T-helper 2 cell (primary cell): ENCODE results near the gene PHLDA3.

Experiments used
- DNase-seq, 5 experiments: peaks; one replicate each; pipeline versions ENCODE4 v3.0.0 to v3.0.0-alpha.2; 2012 to 2022
- total RNA-seq, 2 donors: gene quantifications; one replicate each; lab custom pipeline; 2026; lab: John Stamatoyannopoulos, UW

Gene PHLDA3
- 0.62 to 1.5 reads per million in 2 donors for total RNA-seq

DNA sequence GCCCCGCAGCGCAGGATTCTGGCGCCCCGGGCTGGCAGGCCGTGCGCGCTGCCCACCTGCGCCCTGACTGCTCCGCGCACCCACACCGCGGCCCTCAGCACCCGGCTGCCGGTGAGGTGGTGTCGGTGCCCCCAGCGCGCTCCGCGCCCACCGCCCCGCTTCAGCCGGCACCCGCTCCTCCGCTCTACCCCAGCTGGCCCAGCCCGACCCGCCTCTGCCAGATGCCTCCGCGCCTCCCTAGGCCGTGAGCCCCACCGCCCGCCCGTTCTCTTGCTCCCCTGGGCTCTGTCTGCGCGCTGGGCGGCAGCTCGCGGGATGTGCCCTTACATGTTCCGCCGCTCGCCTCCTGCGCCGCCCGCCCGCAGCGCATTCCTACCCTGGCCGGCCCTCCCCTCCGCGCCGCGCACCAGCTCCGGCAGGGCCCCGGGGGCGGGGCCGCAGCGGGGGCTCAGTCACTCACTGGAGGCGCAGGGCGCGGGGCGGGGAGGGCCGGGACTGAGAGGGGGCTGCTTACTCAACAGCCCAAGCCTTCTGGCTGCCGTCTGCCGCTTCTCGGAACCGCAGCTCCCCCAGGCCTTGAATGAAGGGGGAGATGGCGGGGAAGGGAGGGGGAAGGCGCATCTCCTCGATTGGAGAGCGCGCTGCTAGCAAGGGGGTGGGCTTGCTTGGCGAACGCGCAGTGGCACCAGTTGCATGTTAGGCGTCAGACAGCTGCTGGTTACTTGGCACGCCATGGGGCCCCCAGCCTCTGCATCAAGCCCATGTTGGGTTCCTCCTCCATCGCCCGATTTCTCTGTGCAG is at the start of gene PHLDA3:
Gene PHLDA3, minus strand, starts transcription at position 345 of the 801 bp plus-strand sequence. CDS start 402 bp downstream, outside the sequence.
- peak in 2 of 5 experiments; percentile 24 to 82 for DNase-seq

DNA sequence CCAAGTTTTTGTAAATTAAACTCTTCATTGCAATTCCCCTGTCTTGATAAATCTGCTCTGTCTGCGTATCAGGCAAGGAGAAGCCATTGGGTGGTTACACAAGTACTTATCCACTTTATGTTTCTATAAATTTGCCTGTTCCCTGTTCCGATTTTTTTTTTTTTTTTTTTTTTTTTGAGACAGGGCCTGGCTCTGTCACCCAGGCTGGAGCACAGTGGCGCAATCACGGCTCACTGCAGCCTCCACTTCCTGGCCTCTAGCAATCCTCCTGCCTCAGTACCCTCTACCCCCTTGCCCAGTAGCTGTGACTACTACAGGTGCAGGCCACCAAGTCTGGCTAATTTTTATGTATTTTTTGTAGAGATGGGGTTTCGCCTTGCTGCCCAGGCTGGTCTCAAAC is 49.1 kb upstream of the PHLDA3 start:
- no peak for DNase-seq

DNA sequence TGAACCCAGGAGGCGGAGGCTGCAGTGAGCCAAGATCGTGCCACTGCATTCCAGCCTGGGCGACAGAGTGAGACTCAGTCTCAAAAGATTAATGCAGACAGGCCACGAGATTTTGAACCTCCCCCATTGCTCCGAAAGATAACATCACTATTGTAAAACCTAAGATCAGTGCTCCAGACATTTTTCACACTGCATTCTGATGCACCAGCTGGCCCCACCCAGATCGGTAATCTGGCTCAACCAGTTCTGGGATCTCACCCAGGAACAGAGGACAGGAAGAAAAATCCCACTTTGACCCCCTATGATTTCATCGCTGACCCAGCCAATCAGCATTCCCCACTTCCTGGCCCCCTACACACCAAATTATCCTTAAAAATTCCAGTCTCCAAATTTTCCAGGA is 48.6 kb upstream of the PHLDA3 start:
- DNase-seq, result no peak

- DNase-seq, result no peak
These were observed 47.6 kb upstream of the PHLDA3 start for GRCh38 chr1:201516511-201517127.

GRCh38 chr1:201515895-201516294 is 46.9 kb upstream of the PHLDA3 start:
- DNase-seq, result no peak

DNA sequence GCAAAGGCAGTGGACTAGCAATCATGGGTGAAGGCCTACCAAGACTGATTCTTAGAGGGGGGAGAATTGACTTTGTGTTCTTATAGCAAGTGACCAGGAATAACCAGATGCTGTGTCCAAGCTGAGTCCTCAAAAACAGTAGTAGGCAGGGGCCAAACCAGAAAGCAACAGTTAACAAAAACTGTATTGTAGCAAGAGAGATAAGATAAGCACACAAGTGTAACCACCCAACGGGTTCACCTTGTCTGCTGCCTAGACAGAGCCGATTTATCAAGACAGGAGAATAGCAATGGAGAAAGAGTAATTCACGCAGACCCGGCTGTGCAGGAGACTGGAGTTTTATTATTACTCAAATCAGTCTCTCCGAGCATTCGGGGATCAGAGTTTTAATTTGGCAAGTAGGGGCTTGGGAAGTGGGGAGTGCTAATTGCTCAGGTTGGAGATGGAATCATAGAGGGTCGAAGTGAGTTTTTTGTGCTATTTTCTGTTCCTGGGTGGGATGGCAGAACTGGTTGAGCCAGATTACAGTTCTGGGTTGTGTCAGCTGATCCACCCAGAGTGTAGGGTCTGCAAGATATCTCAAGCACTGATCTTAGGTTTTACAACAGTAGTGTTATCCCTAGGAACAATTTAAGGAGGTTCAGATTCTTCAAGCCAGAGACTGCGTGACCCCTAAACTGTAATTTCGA is 46.2 kb upstream of the PHLDA3 start:
- DNase-seq, result no peak

GRCh38 chr1:201514466-201514865 is 45.5 kb upstream of the PHLDA3 start:
- DNase-seq, result no peak

- DNase-seq, result no peak
These were observed 44.7 kb upstream of the PHLDA3 start for GRCh38 chr1:201513498-201514243.

DNA sequence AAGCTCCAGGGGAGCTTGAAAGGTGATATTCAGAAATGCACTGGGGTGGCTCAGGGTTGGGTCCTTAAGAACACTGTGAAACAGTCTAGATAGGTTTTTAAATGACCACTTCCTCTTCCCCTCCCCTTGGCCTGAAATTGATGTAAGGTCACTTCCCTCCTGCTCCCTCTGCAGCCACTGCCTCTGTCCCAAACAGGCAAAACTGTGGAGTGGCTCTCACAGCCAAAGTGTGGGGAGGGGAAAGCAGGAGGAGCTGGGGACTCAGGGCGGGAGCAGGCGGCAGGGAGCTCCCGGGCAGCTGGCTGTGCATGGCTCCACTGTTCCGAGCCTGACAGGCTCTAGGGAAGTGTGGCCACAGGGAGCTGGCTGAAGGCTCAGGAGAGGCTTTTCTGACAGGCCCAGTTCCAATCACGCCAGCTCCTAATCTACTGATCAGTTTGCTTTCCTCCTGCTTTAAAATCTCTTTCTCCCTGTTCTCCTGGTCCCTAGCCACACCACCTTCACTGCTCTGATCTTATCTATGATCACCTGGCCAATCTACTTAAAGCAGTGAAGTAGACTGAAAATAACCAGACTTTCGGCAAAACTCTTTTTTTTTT is 43.1 kb upstream of the PHLDA3 start:
- DNase-seq, result no peak

GRCh38 chr1:201511396-201511940 is 42.5 kb upstream of the PHLDA3 start:
- no peak for DNase-seq

- DNase-seq, result no peak
These were observed 41.7 kb upstream of the PHLDA3 start for GRCh38 chr1:201510734-201511133.

DNA sequence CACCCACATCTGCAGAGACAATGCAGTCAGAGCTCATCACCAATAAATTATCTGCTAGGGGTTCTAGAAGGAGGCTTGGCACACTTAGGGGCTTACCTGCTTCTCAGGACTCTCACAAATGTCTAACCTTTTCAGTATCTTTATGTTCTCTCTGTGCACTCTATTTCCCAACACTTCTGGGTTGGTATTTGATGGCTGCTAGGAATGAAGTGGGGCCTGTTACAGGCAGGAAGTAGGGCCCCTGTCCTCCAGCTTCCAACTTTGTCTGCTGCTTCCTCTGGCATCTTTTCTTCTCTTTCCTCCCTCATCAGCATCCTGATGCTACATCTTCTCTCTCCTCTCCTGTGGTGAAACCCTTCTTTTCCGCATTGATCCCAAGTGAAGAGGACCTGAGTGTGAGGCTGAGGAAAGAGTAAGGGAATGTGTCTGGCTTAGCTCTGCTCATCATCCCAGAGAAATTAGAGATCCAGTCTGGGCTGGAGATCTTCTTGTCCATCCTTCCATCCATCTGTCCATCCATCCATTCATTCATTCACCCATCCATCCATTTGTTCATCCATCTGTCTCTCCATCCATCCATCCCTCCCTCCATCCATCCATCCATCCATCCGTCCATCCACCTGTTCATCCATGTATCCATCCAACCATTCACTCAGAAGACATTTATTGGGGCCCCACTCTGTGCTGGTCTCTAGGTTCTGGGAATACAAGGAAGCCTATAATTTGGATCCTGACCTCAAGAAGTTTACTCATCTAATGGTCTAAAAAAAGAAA is 40.8 kb upstream of the PHLDA3 start:
- no peak for DNase-seq

GRCh38 chr1:201508809-201509208 is 39.8 kb upstream of the PHLDA3 start:
- DNase-seq, result no peak

DNA sequence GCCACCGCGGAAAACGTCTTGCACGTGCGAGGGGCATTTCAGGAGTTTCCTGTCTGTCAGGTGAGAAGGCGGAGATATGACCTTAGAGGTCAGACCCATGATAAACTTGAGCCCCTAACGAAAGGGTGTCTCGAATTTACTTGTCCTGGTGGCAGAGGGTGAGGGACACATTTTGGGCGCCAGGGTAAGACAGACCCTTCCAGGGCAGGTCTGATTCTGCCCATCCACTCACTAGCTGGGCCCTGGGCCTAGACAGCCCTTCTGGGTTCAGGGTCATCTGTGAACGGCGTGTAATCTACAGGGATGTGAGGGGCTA is 38.3 kb upstream of the PHLDA3 start:
- no peak for DNase-seq

DNA sequence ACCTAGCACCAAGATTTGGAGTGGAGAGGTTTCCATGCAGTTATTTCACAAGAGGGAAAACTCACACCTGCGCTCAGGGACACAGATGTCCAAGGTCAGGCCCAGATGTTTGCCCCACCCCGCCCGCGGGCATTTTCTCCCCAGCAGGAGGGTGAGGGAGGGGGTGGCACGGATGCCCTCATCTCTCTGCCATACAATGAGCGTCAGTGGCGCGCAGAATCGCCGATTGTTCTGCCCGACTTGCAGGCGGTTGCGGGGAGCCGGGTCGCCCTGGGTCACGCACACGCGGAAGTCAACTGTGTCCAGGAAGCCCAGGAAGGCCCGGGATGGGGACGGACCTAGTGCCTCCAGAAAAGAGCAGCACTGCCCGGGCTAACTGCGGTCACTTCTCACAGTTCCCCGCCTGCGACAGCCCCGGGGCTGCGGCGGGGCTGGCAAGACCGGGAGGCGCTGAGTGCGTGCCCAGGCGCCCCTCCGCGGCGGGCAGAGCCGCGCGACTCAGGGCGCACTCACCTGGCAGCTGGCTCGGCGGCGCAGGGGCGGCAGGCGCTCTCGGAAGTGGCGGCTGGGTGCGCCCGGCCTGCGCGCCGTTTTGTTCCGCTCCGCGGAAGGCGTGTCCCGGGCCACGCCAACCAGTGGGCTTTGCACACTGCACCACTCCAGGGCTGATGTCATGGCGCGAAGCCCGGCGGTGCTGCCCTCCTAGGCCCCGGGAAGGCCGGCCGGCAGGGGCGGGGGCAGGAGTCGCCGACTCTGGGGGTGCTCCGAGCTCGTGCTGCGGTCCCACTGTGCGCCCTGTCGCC is 37.8 kb upstream of the PHLDA3 start, which contains the start of gene CSRP1:
Gene CSRP1, minus strand, starts transcription at position 567 of the 803 bp plus-strand sequence. CDS start 10,820 bp downstream, outside the sequence.
- DNase-seq, result peak; percentile 46 to 93 (median 69)

DNA sequence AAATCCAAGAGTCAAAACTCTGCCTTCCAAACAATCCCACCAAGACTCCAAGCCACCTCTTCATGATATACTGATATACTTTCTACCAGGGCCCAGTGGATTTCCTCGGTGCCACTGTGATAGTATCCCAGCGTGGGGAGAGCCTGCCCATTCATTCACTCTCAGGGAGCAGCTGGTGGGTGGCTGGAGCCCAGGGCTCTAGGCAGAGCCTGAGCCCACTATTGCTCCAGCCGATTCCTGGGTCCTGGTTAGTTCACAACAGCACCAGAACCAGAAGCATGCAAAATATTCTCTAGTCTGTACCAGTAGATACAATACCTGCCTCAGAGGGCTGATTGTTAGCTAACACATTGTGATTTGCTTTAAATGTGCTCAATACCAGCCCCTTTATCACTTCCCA is 37.1 kb upstream of the PHLDA3 start:
- DNase-seq, result no peak

DNA sequence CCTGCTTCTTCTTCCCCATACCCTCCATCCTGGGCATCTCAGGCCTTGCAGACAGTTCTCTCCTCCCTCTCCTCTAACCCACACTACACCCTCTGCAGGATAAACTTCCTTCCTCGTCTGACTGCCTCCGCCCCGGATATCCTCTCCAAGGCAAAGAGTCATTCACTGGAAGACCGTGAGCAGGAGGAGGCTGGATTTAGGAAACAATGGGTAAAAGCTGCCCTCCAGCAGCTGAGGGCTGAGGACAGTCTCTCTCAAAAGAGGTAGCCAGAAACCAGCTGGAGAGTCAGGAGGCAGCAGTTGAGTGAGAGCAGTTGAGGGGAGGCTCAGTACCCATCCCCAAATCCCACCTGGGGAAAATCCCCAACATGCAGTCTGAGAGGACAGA is 36.5 kb upstream of the PHLDA3 start:
- DNase-seq, result no peak

DNA sequence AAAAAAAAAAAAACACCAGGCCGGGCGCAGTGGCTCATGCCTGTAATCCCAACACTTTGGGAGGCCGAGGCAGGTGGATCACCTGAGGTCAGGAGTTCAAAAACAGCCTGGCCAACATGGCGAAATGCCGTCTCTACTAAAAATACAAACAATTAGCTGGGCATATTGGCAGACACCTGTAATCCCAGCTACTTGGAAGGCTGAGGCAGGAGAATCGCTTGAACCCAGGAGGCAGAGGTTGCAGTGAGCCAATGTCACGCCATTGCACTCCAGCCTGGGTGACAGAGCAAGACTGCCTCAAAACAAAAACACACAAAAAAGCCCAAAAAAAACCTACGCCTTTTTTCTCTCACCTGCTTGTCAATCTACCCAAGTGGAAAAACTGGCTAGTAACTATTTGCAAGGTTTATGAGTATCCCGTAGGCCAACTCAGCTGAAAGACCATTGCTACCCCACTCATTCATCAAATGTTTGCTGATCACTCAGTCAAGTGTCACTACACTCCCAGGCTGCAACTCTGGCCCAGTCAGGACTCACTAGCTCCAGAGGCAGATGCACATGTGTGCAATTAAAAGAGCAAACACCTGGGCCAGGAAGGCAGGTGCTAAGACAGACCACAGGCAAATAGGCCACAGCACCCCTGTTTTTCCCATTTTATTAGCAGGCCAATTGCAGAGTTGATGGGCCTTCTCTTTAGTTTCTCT is 36.0 kb upstream of the PHLDA3 start:
- DNase-seq, result no peak

DNA sequence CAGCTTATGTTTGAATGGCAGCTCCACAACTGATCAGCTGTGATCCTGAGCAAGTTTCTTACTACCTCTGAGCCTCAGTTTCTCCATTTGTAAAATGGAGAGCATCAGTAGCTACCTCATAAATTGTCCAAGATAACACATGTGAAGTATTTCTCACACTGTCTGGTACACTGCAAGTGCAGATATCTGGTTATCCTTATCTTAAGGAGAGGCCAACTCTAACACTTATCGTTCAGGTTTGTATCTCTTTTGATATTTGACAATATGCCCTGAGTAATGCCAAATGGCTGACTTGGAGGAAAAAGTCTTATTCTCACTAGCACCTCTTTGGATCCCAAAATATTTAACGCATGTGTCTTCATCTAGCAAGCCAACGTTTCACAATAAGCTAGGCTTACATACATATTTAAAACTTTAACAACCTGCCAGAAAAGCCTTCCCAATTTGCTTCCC is 35.2 kb upstream of the PHLDA3 start:
- DNase-seq, result no peak
